ENCODE data around the gene TEX36. TPM values are rescaled to one million over a fixed set of nuclear protein-coding genes. Genes with fewer than 3 reads are reported as not detected.

The TEX36 gene
- total RNA-seq, 1 experiment from 2014 or later: not detected

DNA sequence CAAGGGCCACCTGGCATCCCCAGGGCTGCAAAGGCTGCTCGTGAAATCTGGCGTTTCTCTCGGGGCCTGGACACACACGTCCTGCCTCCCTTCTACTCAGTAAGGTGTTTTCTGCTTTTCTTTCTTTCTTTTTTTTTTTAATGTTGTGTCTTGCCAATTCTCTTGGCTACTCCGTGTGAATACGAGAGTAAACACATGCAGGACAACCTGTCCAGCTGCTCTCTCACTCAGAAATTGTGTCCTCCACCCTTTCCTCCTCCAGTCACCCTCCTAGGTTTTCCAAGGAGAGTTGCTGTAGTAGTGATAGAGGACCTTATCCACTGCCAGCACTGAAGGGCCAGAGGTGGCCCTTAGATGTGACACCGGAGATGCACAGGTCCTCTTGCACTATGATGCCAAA lies 858 bp upstream of the TEX36 start:
- Mint-ChIP-seq H3K9me3 (no peaks in the 10 kb centered on the region), H3K36me3 (ENCODE audit: insufficient read depth in 1 of 3, low read depth in 3 of 3) (no peaks in the 10 kb centered on the region), H3K4me3 (no peak overlapping the region), H3K27me3 (ENCODE audit: low read depth) (no peaks in the 10 kb centered on the region; the same call in 1 of the 2 replicates), H3K27ac (no peak overlapping the region; a peak in 1 of 7 replicates), H3K4me1 (no peaks in the 10 kb centered on the region)
- no peak overlapping the region for H4K8ac ChIP-seq (replicated peaks; ENCODE audit: insufficient read length, low read depth, low read length)
- H3K79me2 ChIP-seq (ENCODE audit: insufficient read depth, low read length): no peaks in the 10 kb centered on the region
- H3K27me3 ChIP-seq (ENCODE audit: insufficient read depth, low read length): no peaks in the 10 kb centered on the region
- no peak overlapping the region for H3K14ac ChIP-seq (ENCODE audit: insufficient read depth, low read length)
- H2BK15ac ChIP-seq (ENCODE audit: low read depth, low read length): no peak overlapping the region
- no peak overlapping the region for H3K18ac ChIP-seq (ENCODE audit: insufficient read length, low read depth, low read length)
- H3K56ac ChIP-seq (ENCODE audit: insufficient read length, low read depth, low read length): no peak overlapping the region
- no peaks in the 10 kb centered on the region for H3K4me1 ChIP-seq (ENCODE audit: insufficient read depth, low read length)
- no peak for DNase-seq
- no peak overlapping the region for H2AFZ ChIP-seq (ENCODE audit: low read length)
- H3K9me3 ChIP-seq (ENCODE audit: control insufficient read depth, low read depth, low read length): no peaks in the 10 kb centered on the region
- H2AK5ac ChIP-seq (ENCODE audit: insufficient read length, low read length): no peak overlapping the region
- no peak overlapping the region for H3T11ph ChIP-seq (ENCODE audit: low read length)
- H3K4me2 ChIP-seq (ENCODE audit: insufficient read depth, insufficient read length, low read length): no peak overlapping the region
- no peak overlapping the region for H3K9ac ChIP-seq (ENCODE audit: extremely low read depth, insufficient read length, low read length)
- no CpG with 5 or more reads among the region's 7 CpGs for WGBS (ENCODE audit: extremely low coverage, insufficient read length, low lambda C conversion rate)
- H4K20me1 ChIP-seq (ENCODE audit: control insufficient read depth, insufficient read depth, insufficient read length): no peaks in the 10 kb centered on the region
- no peak overlapping the region for H3K4ac ChIP-seq (ENCODE audit: low read depth, low read length)
- H2BK120ac ChIP-seq (ENCODE audit: low read depth, low read length, poor library complexity, severe bottlenecking): no peak overlapping the region
- no peak overlapping the region for H2BK12ac ChIP-seq (ENCODE audit: insufficient read length, low read depth, low read length)
- no peak overlapping the region for H4K91ac ChIP-seq (ENCODE audit: insufficient read length, low read depth, low read length)
- H3K23me2 ChIP-seq (ENCODE audit: insufficient read length, low read depth, low read length, poor library complexity, severe bottlenecking): no peaks in the 10 kb centered on the region
- no peak overlapping the region for H3K23ac ChIP-seq (ENCODE audit: insufficient read length, low read depth, low read length)
- no peak overlapping the region for H4K5ac ChIP-seq (ENCODE audit: insufficient read length, low read depth, low read length)
- TF ChIP-seq, protein P1, sequence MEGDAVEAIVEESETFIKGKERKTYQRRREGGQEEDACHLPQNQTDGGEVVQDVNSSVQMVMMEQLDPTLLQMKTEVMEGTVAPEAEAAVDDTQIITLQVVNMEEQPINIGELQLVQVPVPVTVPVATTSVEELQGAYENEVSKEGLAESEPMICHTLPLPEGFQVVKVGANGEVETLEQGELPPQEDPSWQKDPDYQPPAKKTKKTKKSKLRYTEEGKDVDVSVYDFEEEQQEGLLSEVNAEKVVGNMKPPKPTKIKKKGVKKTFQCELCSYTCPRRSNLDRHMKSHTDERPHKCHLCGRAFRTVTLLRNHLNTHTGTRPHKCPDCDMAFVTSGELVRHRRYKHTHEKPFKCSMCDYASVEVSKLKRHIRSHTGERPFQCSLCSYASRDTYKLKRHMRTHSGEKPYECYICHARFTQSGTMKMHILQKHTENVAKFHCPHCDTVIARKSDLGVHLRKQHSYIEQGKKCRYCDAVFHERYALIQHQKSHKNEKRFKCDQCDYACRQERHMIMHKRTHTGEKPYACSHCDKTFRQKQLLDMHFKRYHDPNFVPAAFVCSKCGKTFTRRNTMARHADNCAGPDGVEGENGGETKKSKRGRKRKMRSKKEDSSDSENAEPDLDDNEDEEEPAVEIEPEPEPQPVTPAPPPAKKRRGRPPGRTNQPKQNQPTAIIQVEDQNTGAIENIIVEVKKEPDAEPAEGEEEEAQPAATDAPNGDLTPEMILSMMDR (conservative IDR thresholded peaks at IDR 0.05): no peak
- H3K27ac ChIP-seq (ENCODE audit: insufficient read length, low read depth, low read length): no peak overlapping the region
- no peaks in the 10 kb centered on the region for H3K79me1 ChIP-seq (ENCODE audit: insufficient read depth, low read depth, low read length, poor library complexity, severe bottlenecking)
- no peak overlapping the region for H2BK5ac ChIP-seq (ENCODE audit: insufficient read length, low read length)
- H2BK20ac ChIP-seq (ENCODE audit: low read depth, low read length, poor library complexity, severe bottlenecking): no peak overlapping the region
